ENCODE data around the gene PAQR5. TPM values are rescaled to one million over a fixed set of nuclear protein-coding genes. Genes with fewer than 3 reads are reported as not detected.

The PAQR5 gene
- total and polyA plus RNA-seq, 7 donors: 0.36 to 19.7 (median 10.2) TPM; not detected in 2

Other genes with a start within 250 kb of the PAQR5 start
- 10 to 100 TPM; 10.3 to 19.1 (median 12.7) TPM for gene GLCE, start 138.3 kb upstream of the PAQR5 start, total RNA-seq
- gene GLCE, start 138.3 kb upstream of the PAQR5 start, polyA plus RNA-seq: 10 to 100 TPM; 12.0 to 24.6 (median 16.7) TPM
- gene KIF23, start 115.4 kb downstream of the PAQR5 start, total RNA-seq: 1 to 10 TPM in 3 of 4 donors, under 1 TPM in 1; 0.16 to 3.9 (median 2.3) TPM
- 10 to 100 TPM in 1 of 3 donors, 1 to 10 TPM in 2; 1.8 to 10.8 (median 2.1) TPM for gene KIF23, start 115.4 kb downstream of the PAQR5 start, polyA plus RNA-seq
- gene RPLP1, start 153.9 kb downstream of the PAQR5 start, total RNA-seq: 1,000 to 10,000 TPM; 1,053 to 1,114 (median 1,095) TPM
- 1,000 to 10,000 TPM; 1,446 to 2,471 (median 2,101) TPM for gene RPLP1, start 153.9 kb downstream of the PAQR5 start, polyA plus RNA-seq

Data from sigmoid colon (tissue), 7 donors.